GM18867 (cell line): Measurements from ENCODE around the gene AGTR1.
"Not testable (repeated sequence)": the region's sequence is repeated elsewhere in the genome, so short reads cannot be mapped to it uniquely, and the experiment has no call there.

ENCODE experiments used
- ATAC-seq: cut with Tn5 transposase; IDR thresholded peaks from one replicate; pipeline ENCODE4 v1.9.1; 2021; ENCODE audit warnings: mild to moderate bottlenecking, moderate library complexity; ENCODE audit not compliant: unreplicated experiment

AGTR1 gene

DNA sequence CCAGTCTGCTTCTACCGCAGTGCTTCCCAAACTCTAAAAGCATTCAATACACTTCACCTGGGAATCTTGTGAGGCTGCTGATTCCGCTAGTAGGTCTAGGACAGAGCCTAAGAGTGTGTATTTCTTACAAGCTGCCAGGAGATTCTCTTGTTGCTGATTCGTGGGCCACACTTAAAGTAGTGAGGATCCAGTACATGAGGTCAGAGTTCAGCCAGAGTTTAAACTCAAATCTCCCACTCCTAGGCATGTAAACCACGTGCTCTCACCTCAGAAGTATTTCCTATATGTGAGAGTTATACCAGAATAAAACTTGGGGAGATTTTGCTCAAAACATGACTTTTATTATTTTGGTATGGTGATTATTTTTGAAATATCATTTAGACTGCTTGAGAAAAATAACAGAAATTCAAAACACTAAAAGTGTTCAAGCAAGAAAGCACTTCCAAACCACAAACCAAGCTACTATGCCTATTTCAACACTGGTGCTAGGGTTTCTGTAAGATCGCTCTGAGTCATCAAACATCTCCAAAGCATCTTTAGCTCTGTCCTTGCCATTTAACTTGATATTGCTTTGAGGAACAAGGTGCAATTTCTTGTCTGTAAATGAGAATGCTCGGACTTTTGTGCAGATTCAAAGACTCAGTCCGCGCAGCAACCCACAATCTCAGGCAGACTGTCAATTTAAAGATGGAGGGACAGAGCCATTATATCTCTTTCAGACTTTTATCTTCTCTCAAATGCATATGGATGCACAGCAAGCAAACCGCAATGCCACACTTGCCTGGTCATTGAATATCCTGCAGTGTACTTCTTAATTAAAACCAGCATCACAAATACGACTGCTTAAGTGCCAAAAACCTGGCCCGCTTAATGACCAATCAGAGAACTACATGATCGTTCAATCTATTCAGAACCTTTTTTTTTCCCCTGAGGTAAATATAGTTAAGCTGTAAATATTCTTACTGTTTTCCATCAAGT, 59.8 kb downstream of the AGTR1 start:
- peak; percentile 77 for ATAC-seq

- no peak for ATAC-seq
Measured at GRCh38 chr3:148758303-148758884, 60.7 kb downstream of the AGTR1 start.

DNA sequence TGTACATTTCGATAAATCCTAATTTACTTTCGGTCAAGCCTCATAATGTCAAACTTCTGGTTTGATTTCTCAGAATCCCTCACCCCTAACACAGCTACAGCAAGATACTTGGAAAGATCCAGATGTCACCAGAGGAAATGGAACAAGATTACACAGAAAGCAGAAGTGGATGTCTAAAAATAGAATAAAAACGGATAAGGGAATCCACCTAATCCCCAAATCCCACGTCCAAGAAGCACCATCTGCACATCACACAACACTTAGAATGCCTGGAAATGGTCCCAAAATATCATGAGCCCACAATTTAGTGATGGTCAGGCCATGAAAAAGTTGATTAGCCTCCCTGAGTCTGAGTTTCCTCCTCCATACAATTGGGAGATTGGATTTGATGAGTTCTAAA, 61.7 kb downstream of the AGTR1 start:
- no peak for ATAC-seq

- ATAC-seq: no peak
Measured at GRCh38 chr3:148763156-148763680, 65.5 kb downstream of the AGTR1 start.

DNA sequence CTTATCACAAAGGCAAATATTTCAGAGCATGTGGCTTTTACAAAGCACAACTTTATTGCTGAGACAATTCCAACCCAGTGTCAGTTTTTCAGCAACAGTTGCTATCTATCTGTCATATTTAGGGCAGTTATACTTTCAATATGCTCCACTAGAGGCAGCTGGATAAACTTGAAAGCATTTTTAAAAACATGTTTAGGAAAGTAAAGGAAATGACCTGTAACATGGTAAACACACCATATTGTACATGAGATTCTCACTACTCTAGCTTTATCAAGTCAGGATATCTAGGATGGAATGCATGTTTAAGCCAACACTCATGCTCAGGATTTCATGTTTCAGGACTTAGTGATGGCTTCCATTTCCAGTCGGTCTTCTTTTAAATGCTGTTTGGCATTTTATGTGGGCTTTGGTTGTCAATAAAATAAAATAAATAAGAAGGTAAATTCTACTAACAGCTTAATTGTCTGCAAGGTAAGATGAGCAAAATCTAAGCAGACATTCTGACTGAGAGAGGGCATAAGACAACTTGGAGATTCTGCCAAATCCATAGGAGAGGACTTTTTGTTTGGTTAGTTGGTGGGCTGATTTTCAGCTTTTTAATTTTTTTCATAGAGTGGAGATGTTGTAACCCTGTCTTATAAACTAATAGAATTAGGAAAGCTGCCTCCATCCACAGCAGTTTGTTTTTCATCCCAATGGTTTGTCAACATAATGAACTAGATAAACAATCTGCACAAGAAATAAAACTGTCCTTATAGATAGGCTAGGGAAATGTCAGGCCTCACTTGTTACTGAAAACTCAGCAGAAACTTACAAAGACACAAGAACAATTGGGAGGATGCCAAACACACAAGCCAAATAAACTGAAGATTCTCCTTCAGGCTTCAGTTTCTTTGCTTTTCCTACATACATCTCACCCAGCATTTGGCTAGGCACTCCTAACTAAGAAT, 66.6 kb downstream of the AGTR1 start:
- no peak for ATAC-seq

DNA sequence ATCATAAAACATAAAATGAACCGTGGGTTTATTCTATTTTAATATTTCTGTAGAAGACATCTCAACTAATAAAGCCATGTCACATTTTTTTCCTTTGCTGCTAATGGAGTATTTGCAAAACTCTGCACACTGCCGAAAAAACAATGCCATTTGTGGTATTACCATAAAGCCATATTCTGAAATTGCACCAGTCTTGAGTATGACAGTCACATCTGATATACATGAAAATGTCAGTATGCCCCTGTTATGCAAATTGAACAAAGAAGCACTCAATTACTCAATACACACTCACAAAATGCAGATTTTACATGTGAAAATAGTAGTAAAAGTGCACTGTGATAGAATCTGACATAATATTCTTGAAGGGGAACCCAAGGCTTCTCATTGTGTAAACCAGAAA, 74.7 kb downstream of the AGTR1 start:
- no peak for ATAC-seq

GRCh38 chr3:148772835-148773234, 75.1 kb downstream of the AGTR1 start:
- ATAC-seq: no peak

- ATAC-seq: no peak
Measured at GRCh38 chr3:148773805-148774204, 76.1 kb downstream of the AGTR1 start.

DNA sequence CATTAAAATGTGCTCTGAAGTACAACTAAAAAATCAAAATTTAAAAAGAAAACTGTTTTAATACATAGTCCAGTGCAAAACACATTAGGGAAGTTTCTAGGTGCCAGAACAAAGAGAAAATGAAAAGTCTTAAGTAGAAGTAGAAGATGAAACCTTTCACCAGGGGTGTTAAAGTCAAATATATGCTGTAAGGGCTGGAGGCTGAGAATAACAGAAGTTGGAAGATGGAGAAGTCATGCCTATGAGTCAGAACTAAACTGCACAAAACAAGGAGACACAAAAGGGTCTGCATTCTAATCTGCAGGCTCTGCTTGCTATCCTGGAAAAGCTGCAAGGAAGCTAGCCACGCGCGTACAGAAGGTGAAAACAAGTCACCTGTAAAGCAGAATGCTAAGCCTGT, 81.2 kb downstream of the AGTR1 start:
- no peak for ATAC-seq

- ATAC-seq: not testable (repeated sequence)
Measured at GRCh38 chr3:148785026-148785425, 87.3 kb downstream of the AGTR1 start.

- ATAC-seq: not testable (repeated sequence)
Measured at GRCh38 chr3:148786159-148786558, 88.5 kb downstream of the AGTR1 start.

- ATAC-seq: no peak
Measured at GRCh38 chr3:148789146-148789545, 91.4 kb downstream of the AGTR1 start.

DNA sequence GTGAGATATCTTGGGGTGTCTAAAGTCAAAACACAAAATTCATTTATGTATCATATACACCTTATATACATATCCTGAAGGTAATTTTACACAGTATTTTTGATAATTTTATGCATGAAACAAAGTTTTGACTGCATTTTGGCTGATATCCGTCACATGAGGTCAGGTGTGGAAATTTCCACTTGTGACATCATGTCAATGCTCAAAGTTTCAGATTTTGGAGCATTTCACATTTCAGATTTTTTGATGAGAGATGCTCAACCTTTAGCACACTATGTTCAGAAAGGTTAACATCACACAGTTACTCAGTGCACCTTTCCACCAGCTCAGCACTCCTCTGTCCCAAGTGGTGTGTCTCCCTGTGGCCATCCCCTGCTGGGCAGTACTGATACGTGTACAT, 92.2 kb downstream of the AGTR1 start:
- no peak for ATAC-seq

GRCh38 chr3:148790370-148790769, 92.7 kb downstream of the AGTR1 start:
- ATAC-seq: no peak

- ATAC-seq: no peak
Measured at GRCh38 chr3:148790851-148791735, 93.4 kb downstream of the AGTR1 start.

DNA sequence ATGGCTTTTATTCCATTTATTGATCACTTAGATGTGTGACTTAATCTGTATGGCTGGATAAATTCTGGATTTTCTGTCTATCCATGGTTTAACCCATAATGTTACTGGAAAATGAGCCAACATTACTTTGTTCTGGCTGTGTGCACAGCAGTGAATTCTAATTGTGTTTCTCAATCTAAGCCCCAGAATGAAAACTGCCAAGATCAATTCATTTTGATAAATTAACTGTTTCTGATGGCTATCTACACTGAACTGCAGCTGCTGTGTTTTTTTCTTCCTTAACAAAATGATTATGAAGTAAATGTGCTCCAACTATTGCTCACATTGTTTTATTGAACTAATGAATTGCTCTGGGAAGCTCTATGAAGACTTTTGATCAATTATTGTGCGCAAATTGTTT, 94.2 kb downstream of the AGTR1 start:
- no peak for ATAC-seq

DNA sequence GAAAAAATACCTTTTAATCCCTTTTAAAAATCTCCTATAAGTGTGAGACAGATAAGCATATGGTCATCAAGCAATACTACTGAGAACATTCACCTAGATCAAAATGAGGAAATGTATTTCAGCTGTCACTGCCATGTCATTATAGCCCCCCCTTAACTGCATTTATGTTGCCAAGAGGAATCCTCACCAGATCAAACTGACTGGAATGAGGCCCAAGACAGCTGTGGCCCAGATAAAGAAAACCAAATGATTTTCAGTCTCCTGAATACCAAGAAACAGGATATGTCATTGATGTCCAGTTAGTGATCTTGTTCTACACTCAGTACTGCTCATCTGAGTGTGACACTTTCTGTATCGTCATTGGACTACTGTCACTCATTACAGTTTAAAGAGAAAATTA, 94.8 kb downstream of the AGTR1 start:
- no peak for ATAC-seq
